ENCODE data around the gene GNB1L.

Gene GNB1L

DNA sequence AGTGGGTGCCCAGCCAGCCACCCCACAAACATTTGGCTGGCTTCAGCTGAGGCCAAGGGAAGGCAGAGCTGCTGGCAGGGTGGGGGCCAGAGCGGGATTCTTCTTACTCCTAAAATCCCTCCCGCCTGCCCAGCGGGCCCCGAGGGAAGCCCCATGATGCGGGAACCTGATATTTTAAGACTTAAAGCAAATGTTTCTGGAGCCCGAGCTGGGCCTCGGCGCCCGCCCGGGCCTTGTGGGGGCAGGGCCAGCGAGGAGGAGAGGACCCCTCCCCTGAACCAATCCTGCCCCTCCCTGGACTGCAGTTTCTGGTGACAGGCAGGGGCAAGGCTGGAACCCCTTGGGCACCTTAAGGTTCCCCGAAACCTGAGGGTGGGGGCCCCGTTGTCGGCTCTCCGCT is 114.1 kb downstream of the GNB1L start:
- DNase-seq (ENCODE audit: low read depth in 2 of 2, low spot score in 1 of 2): no peak

DNA sequence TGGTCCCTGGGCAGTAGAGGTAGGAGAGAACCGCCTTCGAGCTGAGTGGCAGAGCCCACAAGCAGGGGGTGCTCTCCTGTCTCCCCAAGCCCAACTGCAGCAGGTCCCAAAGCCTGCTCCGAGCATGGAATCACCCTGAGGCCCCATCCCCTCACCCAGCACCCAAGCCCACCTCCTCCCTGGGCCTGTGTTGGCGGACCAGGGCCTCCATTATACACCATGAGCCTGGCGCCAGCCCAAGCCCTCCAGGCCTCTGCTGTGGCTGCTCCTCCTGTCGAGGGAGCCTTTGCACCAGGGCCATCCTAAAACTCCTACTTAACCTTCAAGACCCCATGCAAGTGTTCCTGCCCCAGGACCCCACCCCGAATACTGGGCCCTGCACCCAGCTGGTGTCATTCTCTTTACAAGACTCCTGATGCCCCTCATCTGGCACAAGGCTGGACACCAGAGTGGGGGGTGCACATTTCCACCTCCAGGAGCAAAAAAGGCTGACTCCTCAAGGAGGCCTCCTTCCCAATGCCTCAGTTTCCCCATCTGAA is 114.7 kb downstream of the GNB1L start:
- DNase-seq (ENCODE audit: low read depth in 2 of 2, low spot score in 1 of 2): no peak

DNA sequence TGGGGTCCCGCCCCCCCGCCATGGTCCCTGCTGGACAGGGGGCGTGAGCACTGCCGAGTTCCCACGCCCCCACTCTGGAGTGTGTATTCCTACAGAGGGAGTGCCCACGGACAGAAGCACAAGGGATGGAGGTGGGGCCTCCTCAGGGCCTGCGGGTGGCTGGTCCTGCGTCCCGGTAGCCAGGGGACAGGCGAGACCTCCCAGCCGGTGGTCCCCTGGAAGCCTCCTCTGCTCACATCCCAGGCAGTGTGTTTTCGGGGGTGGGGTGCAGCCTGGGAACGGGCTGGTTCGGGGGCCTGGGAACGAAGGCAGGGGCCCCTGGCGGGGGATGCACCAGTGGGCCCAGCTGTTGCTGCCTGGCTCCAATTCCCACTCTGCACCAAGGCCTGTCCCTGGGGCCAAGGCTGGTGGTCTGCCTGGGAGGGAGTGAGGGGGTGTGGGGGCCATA is 115.2 kb downstream of the GNB1L start:
- DNase-seq (ENCODE audit: low read depth in 2 of 2, low spot score in 1 of 2): no peak

DNA sequence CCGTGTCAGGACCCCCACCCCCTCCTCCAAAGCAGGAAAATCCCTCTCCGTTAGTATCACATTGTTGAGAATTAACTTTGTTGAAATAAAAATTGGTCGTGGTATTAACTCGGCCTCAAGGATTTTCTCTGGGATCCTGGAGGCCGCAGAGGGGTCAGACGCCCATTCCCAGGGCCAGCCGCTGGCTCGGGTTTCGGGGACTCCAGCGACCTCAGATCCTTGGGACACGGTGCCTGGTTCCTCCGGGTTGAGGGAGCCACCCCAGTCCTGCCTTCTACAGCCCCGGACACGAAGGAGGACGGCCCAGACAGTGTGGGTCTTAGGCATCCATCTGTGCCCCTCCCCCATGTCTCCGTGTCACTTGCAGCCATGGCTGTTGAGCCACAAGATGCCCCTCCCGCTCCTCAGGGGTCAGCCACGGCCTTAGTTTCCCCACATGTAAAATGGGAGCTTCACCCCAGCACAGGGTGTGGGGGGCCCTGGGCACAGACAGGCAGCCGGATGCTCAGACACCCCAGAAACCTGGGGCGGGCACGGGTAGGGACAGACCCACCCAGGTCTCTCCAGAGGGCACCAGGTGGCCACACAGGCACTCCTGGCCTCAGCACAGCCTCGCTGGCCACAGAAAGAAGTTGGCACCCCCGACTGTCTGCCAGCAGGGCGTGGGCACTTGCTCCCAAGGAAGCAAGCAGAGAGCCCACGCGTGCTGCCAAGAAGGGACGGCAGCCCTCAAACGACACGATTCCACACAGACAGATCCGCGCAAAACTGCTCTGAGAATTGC is 115.8 kb downstream of the GNB1L start:
- DNase-seq (ENCODE audit: low read depth in 2 of 2, low spot score in 1 of 2): no peak

DNA sequence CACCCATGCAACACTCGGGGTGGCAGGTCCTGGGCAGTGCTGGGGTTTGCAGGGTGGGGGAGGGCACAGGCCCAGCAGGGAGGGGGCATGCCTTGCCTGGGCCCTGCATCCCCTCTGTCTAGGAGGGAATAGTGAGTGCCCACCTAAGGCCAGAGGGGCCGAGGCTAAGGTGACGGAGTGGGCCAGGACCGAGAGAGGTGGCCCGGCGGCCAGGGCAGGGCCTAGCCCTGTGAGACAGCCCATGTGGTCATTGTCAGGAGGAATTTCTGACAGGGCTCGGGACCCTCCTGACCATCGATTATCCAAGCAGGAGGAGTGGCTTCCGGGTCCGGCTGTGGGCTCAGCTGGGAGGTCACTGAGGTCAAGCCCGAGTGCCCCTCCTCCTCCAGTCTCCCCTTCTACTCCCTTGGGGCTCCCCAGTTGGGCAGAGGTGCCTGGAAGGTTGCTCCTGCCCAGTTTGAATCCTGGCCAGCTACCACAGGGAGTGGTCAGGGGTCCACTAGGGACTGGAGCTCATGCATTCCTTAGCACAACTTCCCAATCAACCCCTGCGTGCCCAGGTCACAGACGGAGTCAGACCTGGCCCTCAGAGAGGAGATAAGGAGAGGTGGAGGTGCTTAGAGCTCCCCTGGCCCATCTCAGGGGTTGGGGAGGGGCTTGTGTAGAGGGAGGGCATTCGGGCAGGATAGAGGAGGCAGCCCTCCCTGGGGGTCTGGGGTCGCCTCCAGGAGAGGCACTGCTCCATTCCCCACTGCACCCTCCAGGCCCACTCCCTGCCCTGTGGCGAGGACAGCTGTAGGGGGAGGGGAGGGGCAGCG is 116.6 kb downstream of the GNB1L start:
- DNase-seq (ENCODE audit: low read depth in 2 of 2, low spot score in 1 of 2): no peak

DNA sequence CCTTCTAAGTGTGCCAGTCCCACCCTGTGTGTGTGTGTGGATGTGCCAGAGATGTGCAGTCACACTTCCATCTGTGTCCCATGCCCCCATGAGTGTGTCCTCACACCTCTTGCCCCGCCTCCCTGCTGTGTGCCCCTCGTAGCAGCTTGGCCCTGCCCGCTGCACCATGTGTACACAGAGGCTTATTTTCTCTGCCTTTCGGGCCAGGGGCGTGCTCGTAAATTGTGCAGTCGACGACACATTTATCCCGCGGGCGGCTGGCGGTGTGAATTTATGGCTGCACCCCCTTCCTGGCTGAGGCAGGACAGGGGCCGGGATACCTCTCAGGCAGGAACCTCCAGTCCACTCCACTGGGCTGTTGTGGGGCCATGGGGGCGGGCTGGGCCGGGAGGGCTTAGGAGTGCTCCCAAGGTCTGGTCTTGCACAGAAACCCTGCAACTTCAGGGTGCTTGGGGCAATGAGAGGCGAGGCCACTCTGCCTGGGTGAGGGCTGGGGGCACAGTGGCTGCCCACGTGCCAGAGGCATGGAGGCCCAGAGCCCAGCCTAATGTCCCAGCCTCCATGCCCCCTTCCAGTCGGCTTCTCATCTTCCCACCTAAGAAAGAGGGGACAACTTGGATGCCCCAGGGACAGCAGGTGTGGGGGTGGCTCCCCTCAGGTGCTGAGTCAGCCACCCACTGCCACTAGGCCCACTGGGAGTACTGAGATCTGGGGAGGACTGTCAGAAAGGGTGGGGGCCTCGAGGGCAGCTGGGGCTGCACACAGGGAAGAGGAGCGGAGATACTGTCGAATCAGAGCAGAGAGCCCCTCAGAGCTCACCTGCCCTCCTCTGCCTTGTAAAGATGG is 118.8 kb downstream of the GNB1L start:
- no peak for DNase-seq (ENCODE audit: low read depth in 2 of 2, low spot score in 1 of 2)

DNA sequence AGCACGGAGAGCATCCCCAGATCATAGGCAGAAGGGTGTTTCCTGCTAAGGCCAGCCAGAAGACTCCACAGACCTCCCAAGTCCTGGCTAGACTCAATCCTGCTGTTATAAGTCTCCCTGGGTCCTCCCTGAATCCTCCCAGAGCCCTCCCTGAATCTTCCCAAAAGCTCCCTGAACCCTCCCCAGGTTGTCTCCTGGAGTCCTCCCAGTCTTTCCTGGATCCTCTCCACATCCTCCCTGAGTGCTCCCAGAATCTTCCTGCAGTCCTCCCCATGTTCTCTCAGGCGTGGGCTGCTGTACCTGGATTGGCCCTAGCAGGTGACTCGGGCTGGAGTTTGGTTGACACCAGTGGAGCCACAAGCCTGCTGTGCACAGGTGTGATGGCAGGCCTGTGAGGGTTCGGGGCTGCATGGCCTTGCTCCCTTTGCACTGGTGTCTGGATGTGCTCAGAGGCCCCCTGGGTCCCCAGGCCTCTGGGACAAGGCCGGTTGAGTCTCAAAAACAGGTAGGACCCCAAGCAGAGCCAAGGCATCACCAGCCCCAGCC is 119.8 kb downstream of the GNB1L start:
- no peak for DNase-seq (ENCODE audit: low read depth in 2 of 2, low spot score in 1 of 2)

DNA sequence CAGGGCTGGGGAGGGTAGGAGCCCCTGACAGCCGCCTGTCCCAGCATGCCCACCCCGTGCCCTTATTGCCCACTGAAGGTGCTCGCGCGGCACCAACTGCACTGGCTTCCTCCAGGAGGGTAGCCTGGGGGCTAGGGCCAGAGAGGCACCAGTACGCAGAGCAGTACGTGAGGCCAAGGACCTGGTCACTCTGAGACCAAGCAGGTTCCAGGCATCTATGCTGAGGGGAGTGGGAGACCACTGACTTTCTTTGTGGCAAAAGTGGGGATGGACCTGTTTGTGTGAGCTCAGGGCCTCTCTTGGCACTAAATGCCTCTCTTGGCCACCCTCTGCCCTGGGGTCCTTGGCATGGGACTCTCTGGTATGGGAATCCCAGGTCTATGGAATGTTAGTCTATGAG is 120.5 kb downstream of the GNB1L start:
- no peak for DNase-seq (ENCODE audit: low read depth in 2 of 2, low spot score in 1 of 2)

DNA sequence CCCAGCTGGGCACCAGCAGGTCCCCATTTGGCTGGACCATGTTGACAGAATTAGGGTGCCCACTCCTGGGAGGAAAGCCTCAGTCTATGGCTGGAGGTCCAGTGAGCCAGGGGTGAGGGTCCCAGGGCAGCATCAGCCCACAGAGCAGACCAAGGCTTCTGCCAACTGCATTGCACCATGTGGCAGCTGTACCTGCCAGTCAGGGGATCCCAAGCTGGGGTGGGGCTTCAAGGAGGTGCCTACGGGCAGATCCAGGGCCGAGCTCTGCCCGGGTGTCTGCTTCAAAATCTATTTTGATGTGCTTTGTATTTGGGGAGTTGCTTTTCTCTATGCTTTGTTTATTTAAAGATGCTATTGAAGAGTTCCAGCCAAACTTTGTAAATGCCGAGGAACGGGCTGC is 120.9 kb downstream of the GNB1L start:
- no peak for DNase-seq (ENCODE audit: low read depth in 2 of 2, low spot score in 1 of 2)

Measured in stimulated activated CD8-positive, alpha-beta memory T cell treated with anti-CD3 and anti-CD28 coated beads, Interleukin-4, amount 100 ng/mL, for 1 hour (primary cell).